A549 (cell line): ENCODE data around the gene BARX2.

Source experiments
- CTCF ChIP-seq: fragments of >200 bp; sonication (Bioruptor Twin); formaldehyde crosslinking; IDR thresholded peaks from 3 replicates; pipeline ENCODE4 v1.5.1; 2016
- EP300 ChIP-seq, 2 experiments: fragments of >200 bp; sonication (Bioruptor Twin); formaldehyde crosslinking; IDR thresholded peaks; 2 replicates in 1 of 2; 3 replicates in 1 of 2; pipeline ENCODE4 v1.6.1; 2016 to 2017
- HOXA7 ChIP-seq: fragments of 250-450 bp; sonication (Bioruptor Pico); IDR thresholded peaks from 2 replicates; pipeline ENCODE4 v1.5.0; 2020; ENCODE audit warnings: mild to moderate bottlenecking, moderate library complexity
- PHF8 ChIP-seq: fragments of 200-600 bp; sonication (generic); IDR thresholded peaks from 2 replicates; pipeline ENCODE4 v1.6.1; 2016; ENCODE audit warnings: low read depth, mild to moderate bottlenecking, antibody characterized with exemption, moderate library complexity, borderline replicate concordance
- POLR2A ChIP-seq: IDR thresholded peaks from 2 replicates; pipeline ENCODE4 v1.6.1; 2012; ENCODE audit warnings: mild to moderate bottlenecking, low read length
- POLR2AphosphoS2 ChIP-seq: conservative IDR thresholded peaks from 2 replicates; pipeline ENCODE4 v1.6.1; 2012; ENCODE audit warnings: low read length, improper control_type of control experiment, inconsistent platforms
- RAD21 ChIP-seq, 2 experiments: fragments of >200 bp in 1 of 2; sonication (Bioruptor Twin) in 1 of 2; formaldehyde crosslinking in 1 of 2; IDR thresholded peaks in 1 of 2; conservative IDR thresholded peaks in 1 of 2; 2 replicates in 1 of 2; 3 replicates in 1 of 2; pipeline ENCODE4 v1.6.1; 2012 to 2018; ENCODE audit warnings: inconsistent platforms in 1 of 2
- RCOR1 ChIP-seq: fragments of 150-350 bp; IDR thresholded peaks from 2 replicates; pipeline ENCODE4 v1.6.1; 2014; ENCODE audit warnings: antibody characterized with exemption, low read length, low read depth

- no peak for TF ChIP-seq PHF8
- TF ChIP-seq POLR2AphosphoS2 = no peak
- TF ChIP-seq RCOR1 = no peak
- TF ChIP-seq CTCF = no peak
- no peak for TF ChIP-seq POLR2A
- no peak for TF ChIP-seq EP300 (IDR thresholded peaks at IDR 0.05)
- TF ChIP-seq RAD21 (conservative IDR thresholded peaks at IDR 0.05 in 1 of 2, IDR thresholded peaks at IDR 0.05 in 1 of 2) = no peak
- TF ChIP-seq HOXA7 (CRISPR knock-in tag) = no peak
Measured at GRCh38 chr11:129348813-129349212, 26.8 kb upstream of the BARX2 start.
